ENCODE measurements around the gene PITPNM3.

DNA sequence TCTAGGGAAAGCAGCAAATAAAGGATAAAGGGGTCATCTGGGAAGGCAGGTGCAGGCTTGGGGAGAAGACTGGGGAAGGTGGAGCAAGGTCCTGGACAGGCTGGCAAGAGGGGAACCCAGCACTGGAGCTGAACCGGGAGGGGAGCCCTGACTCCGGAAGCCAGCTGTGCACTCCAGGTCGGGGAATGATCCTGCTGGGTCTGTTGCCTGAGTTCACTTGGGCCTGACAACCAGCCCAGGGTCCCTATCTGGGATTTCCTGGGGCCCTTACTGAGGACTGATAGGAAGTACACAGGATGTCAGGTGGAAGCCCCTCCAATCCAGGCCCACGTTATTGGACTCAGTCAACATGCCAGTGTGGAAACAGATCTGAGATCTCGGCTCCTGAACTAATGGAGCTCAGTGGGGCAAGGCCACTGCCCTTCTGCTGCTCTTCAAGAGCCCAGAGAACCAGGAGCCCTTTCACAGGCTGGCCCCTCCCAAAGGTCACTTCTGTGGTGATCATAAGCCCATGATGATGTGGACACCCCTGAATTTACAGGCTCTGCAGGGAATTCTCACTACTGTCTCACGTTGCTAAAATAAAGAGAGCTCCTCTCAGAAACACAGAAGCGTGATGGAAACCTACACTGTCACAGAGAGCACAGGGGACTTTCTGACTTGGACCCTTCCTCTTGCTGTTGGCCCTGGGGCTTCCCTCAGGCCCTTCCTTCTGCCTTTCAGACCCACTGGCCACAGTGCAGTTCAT, 19.9 kb upstream of the PITPNM3 start:
- TF ChIP-seq RAD51 (IDR thresholded peaks at IDR 0.05; ENCODE audit: borderline replicate concordance) (no peak), TGIF2 (CRISPR knock-in tag; IDR thresholded peaks at IDR 0.05) (no peak), ZNF260 (CRISPR knock-in tag; IDR thresholded peaks at IDR 0.05; ENCODE audit: borderline replicate concordance, low read depth) (no peak), BRD4 (CRISPR knock-in tag; IDR thresholded peaks at IDR 0.05) (no peak)
- TF ChIP-seq, protein P1, sequence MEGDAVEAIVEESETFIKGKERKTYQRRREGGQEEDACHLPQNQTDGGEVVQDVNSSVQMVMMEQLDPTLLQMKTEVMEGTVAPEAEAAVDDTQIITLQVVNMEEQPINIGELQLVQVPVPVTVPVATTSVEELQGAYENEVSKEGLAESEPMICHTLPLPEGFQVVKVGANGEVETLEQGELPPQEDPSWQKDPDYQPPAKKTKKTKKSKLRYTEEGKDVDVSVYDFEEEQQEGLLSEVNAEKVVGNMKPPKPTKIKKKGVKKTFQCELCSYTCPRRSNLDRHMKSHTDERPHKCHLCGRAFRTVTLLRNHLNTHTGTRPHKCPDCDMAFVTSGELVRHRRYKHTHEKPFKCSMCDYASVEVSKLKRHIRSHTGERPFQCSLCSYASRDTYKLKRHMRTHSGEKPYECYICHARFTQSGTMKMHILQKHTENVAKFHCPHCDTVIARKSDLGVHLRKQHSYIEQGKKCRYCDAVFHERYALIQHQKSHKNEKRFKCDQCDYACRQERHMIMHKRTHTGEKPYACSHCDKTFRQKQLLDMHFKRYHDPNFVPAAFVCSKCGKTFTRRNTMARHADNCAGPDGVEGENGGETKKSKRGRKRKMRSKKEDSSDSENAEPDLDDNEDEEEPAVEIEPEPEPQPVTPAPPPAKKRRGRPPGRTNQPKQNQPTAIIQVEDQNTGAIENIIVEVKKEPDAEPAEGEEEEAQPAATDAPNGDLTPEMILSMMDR (CRISPR knock-in tag; IDR thresholded peaks at IDR 0.05): no peak
- TF ChIP-seq, protein P2, sequence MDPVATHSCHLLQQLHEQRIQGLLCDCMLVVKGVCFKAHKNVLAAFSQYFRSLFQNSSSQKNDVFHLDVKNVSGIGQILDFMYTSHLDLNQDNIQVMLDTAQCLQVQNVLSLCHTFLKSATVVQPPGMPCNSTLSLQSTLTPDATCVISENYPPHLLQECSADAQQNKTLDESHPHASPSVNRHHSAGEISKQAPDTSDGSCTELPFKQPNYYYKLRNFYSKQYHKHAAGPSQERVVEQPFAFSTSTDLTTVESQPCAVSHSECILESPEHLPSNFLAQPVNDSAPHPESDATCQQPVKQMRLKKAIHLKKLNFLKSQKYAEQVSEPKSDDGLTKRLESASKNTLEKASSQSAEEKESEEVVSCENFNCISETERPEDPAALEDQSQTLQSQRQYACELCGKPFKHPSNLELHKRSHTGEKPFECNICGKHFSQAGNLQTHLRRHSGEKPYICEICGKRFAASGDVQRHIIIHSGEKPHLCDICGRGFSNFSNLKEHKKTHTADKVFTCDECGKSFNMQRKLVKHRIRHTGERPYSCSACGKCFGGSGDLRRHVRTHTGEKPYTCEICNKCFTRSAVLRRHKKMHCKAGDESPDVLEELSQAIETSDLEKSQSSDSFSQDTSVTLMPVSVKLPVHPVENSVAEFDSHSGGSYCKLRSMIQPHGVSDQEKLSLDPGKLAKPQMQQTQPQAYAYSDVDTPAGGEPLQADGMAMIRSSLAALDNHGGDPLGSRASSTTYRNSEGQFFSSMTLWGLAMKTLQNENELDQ (CRISPR knock-in tag; IDR thresholded peaks at IDR 0.05; ENCODE audit: borderline replicate concordance): no peak
- TF ChIP-seq, protein P3, sequence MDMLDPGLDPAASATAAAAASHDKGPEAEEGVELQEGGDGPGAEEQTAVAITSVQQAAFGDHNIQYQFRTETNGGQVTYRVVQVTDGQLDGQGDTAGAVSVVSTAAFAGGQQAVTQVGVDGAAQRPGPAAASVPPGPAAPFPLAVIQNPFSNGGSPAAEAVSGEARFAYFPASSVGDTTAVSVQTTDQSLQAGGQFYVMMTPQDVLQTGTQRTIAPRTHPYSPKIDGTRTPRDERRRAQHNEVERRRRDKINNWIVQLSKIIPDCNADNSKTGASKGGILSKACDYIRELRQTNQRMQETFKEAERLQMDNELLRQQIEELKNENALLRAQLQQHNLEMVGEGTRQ (IDR thresholded peaks at IDR 0.05; ENCODE audit: low read depth, low read length): no peak
- TF ChIP-seq, protein P3 (CRISPR knock-in tag; IDR thresholded peaks at IDR 0.05; ENCODE audit: borderline replicate concordance): no peak

All from HepG2 (cell line).